ENCODE measurements around the gene SRPK3.

GRCh38 chrX:153820601-153821000 is 39.8 kb downstream of the SRPK3 start:
- TF ChIP-seq CTCF (conservative IDR thresholded peaks at IDR 0.05; ENCODE audit: low read depth in 2 of 2) (no peak), EZH2phosphoT487 (IDR thresholded peaks at IDR 0.05; ENCODE audit: unreplicated experiment) (no peak), EZH2 (IDR thresholded peaks at IDR 0.05; ENCODE audit: low read depth, unreplicated experiment) (no peak), POLR2AphosphoS5 (IDR thresholded peaks at IDR 0.05; ENCODE audit: low read depth) (no peak), JUNB (IDR thresholded peaks at IDR 0.05; ENCODE audit: unreplicated experiment) (no peak), CREB1 (CRISPR knock-in tag; IDR thresholded peaks at IDR 0.05; ENCODE audit: low read depth) (no peak), NANOG (IDR thresholded peaks at IDR 0.05; ENCODE audit: borderline replicate concordance) (no peak), ZNF331 (CRISPR knock-in tag; IDR thresholded peaks at IDR 0.05; ENCODE audit: low read depth) (no peak), STAT1 (IDR thresholded peaks at IDR 0.05; ENCODE audit: unreplicated experiment) (no peak), ZNF114 (CRISPR knock-in tag; IDR thresholded peaks at IDR 0.05) (no peak)
- TF ChIP-seq, protein P1, sequence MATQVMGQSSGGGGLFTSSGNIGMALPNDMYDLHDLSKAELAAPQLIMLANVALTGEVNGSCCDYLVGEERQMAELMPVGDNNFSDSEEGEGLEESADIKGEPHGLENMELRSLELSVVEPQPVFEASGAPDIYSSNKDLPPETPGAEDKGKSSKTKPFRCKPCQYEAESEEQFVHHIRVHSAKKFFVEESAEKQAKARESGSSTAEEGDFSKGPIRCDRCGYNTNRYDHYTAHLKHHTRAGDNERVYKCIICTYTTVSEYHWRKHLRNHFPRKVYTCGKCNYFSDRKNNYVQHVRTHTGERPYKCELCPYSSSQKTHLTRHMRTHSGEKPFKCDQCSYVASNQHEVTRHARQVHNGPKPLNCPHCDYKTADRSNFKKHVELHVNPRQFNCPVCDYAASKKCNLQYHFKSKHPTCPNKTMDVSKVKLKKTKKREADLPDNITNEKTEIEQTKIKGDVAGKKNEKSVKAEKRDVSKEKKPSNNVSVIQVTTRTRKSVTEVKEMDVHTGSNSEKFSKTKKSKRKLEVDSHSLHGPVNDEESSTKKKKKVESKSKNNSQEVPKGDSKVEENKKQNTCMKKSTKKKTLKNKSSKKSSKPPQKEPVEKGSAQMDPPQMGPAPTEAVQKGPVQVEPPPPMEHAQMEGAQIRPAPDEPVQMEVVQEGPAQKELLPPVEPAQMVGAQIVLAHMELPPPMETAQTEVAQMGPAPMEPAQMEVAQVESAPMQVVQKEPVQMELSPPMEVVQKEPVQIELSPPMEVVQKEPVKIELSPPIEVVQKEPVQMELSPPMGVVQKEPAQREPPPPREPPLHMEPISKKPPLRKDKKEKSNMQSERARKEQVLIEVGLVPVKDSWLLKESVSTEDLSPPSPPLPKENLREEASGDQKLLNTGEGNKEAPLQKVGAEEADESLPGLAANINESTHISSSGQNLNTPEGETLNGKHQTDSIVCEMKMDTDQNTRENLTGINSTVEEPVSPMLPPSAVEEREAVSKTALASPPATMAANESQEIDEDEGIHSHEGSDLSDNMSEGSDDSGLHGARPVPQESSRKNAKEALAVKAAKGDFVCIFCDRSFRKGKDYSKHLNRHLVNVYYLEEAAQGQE (IDR thresholded peaks at IDR 0.05; ENCODE audit: unreplicated experiment) = no peak
